GM13976 (cell line): Measurements from ENCODE around the gene PDAP1.

Source experiments
- DNase-seq: peaks from one replicate; pipeline ENCODE4 v3.0.0; 2012; ENCODE audit warnings: low spot score
- in situ Hi-C: fragments of 300-500 bp; cut with MboI; formaldehyde crosslinking; loops from one replicate; pipeline ENCODE4 v1.12.0; 2022; ENCODE audit warnings: low sequenced_read_pairs, mixed read lengths, inconsistent platforms; ENCODE audit not compliant: unreplicated experiment
- TF ChIP-seq, protein P1 (sequence below): IDR thresholded peaks from 2 replicates; pipeline ENCODE4 v1.5.1; 2012; ENCODE audit warnings: borderline replicate concordance, mild to moderate bottlenecking; ENCODE audit not compliant: insufficient read depth; ENCODE audit errors: extremely low read depth, missing control alignments, control extremely low read depth

PDAP1 gene

DNA sequence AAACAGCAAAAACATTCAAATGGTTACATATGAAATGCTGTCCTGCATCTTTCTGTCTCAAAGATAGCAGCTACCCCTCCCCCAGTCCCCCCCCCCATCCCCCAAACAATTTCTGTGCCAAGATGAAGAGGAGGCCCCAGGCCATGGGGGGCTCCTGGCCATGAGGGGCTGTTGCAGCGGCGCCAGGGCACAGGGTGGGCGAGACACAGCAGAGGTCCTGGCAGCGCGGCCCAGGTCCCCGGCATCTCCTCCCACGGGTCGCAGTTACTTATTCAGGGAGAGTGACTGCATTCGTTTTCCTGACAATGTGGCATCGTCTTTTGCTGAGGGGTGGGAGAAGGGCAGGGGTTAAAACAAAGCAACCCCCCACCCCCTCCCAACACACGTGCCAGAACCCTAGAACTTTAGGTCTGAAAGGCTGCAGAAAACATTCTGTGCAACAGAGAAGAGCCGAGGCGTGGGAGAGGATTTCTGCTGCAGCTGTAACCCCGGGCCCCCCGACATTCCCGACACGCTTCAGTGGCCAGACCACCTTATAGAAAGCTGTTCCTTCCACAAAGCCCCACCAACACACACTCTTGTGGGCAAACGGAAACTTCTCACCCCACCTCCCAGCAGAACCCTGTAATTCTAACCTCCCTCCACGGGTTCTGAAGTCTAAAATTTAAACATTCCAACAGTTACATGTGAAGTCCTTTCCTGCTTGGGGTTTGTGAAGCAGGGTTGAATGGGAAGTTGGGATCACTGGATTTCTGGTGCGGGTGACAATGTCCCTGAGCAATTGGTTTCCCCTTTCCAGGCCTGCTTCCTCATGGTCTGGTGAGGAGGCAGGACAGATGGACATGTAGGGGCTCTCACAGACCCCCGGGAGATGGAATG lies 11.7 kb downstream of the PDAP1 start:
- no peak for DNase-seq
- TF ChIP-seq, protein P1, sequence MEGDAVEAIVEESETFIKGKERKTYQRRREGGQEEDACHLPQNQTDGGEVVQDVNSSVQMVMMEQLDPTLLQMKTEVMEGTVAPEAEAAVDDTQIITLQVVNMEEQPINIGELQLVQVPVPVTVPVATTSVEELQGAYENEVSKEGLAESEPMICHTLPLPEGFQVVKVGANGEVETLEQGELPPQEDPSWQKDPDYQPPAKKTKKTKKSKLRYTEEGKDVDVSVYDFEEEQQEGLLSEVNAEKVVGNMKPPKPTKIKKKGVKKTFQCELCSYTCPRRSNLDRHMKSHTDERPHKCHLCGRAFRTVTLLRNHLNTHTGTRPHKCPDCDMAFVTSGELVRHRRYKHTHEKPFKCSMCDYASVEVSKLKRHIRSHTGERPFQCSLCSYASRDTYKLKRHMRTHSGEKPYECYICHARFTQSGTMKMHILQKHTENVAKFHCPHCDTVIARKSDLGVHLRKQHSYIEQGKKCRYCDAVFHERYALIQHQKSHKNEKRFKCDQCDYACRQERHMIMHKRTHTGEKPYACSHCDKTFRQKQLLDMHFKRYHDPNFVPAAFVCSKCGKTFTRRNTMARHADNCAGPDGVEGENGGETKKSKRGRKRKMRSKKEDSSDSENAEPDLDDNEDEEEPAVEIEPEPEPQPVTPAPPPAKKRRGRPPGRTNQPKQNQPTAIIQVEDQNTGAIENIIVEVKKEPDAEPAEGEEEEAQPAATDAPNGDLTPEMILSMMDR: no peak
- in situ Hi-C loops: no loop called here

DNA sequence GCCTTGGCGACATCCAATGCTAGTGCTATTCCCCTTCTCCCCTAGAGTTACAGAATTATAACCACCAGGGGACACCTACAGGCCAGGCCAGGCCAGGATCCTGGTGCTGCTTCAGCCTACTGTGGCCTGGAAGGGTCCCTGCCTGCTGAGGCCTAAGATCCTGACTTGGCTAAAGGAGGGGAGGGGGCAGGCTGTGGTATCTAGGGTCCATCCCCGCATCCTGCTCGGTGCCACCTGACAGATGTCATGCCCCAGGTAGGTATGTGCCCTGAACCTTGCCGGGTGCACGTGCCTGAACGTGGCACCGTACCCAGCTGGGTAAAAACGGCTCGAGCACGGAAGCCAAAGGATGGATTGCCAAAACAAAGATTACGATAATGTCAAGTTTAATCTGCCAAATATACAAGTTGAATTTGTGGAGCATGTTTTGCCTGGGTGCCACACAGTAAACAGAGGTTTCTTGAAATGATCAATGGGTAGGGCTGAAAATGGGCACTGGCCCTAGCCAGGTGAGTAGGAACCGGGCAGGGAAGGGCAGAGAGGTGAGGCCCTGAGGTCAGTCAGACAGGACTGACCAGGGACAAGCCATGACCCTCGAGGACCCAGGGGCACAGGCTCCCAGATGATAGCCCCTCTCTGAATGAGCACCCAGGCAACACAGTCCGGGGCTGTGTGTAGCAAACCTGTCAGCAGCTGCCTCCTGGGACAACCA lies 12.6 kb downstream of the PDAP1 start:
- in situ Hi-C loops: no loop called here
- TF ChIP-seq, protein P1: no peak
- no peak for DNase-seq

DNA sequence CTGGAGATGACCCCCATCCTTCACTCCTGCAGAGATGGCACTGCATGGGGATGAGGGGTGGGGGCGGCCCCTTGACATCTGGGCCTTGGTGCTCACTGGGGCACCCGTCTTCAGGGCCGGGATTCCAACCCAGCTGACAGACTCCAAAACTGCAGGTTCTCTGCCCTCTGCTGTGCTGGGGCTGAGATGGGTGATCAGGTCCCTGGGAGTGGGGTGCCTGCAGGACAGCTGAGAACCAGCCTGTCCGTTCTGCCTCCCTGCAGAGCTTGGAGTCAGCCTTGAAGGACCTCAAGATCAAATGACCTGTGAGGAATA lies 14.3 kb downstream of the PDAP1 start:
- TF ChIP-seq, protein P1: no peak
- in situ Hi-C loops: no loop called here
- no peak for DNase-seq

DNA sequence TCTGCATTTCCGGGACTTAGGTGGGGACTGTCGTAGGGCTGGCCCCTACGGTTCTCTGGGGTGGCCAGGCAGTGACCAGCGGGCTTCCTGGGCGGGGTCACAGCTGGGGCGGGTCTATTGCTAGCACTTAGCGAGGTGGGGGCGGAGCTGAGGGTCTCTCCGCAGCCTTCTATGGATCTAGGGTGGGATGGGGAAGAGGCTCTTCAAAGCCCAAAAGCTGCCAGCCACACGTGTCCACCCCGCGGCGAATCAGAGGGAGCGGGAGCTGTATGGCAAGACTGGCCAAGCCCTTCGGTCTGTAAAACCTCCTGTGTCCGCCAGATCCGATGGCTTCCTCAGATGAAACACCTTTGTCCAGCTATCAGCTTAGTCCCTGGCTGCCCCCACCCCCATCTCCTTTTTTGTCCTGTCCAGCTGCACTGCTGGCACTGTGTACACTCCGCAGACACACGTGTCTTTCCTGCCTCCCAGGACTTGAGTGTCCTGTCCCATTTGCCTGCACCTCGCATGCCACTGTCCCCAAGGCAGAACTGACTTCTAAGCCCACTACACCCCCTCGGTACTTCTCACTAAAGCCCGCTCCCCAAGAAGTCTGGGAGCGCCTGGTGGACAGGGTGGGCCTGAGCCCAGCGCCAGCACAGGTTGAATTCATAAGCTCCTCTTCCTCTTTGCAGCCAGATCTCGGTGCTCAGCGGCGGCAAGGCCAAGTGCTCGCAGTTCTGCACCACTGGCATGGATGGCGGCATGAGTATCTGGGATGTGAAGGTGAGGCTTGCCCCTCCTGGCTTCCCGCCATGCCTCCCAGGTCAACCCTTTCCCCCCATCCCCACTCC lies 14.8 kb downstream of the PDAP1 start:
- DNase-seq: no peak
- TF ChIP-seq, protein P1: no peak
- in situ Hi-C loops: no loop called here

DNA sequence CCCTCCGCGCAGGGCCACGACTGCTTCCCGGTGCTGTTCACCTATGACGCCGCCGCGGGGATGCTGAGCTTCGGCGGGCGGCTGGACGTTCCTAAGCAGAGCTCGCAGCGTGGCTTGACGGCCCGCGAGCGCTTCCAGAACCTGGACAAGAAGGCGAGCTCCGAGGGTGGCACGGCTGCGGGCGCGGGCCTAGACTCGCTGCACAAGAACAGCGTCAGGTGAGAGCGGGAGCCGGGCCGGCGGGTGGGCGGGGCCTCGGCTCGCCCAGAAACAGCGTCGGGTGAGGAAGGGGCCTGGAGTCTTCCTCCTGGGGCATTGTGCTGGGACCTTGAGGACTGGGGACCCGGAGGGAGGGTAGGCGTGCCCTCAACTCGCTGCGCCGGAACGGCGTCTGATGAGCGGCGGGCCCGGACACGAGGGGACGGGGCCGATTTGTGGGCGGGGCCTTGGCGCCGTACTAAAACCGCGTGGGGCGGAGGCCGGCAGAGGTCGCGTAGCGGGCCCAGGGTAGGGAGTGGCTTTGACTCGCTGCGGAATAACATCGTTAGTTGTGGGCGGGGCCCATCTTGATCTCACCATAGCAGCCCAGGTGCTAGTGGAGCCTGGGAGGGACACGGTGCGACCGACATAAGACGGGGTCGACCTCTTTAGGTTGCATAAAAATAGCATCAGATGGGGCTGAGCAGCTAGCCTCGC lies 15.6 kb downstream of the PDAP1 start:
- in situ Hi-C loops: no loop called here
- DNase-seq: peak; percentile 82
- TF ChIP-seq, protein P1: no peak

DNA sequence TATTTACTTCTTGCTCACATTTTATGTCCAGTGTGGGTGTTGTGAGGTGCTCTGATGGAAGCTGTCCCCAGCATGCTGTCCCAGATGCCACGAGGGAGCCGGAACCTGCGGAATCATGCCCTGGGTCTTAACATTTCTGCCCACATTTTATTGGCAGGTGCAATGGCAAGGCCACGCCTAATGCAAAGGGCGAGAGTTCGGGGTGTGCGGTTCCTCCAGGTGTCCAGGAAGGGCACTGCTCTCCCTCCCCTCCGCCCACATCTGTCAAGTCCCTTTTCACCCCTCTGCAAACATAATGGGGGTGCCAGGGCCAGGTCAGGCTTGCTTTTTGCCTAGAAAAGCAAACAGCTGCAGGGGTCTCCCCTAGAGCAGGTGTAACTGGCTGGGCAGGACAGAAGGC lies 16.4 kb downstream of the PDAP1 start:
- in situ Hi-C loops: no loop called here
- DNase-seq: no peak
- TF ChIP-seq, protein P1: no peak
